HepG2 (cell line): ENCODE data around the gene MCRIP2. TPM values are rescaled to one million over a fixed set of nuclear protein-coding genes. Genes with fewer than 3 reads are reported as not detected.
A peak's percentile ranks its signal among the peaks of the same experiment; 100 is the strongest.

Experiments used
- AHR ChIP-seq: IDR thresholded peaks from 2 replicates; pipeline ENCODE4 v1.6.1; 2018; ENCODE audit warnings: missing genetic modification reagents, missing compliant biosample characterization
- MIXL1 ChIP-seq: IDR thresholded peaks from 2 replicates; pipeline ENCODE4 v1.6.1; 2016
- NFYB ChIP-seq: sonication (generic); formaldehyde crosslinking; IDR thresholded peaks from 2 replicates; pipeline ENCODE4 v1.4.0; 2020; ENCODE audit warnings: missing genetic modification reagents
- NR2F1 ChIP-seq, 2 experiments: fragments of 450-650 bp in 1 of 2; formaldehyde crosslinking in 1 of 2; IDR thresholded peaks; 2 replicates each; pipeline versions ENCODE4 v1.5.0 to v1.6.1; 2016 to 2020; ENCODE audit warnings: mild to moderate bottlenecking in 1 of 2, missing compliant biosample characterization in 1 of 2, missing genetic modification reagents in 1 of 2, moderate library complexity in 1 of 2
- SOX5 ChIP-seq: IDR thresholded peaks from 2 replicates; pipeline ENCODE4 v1.6.1; 2016; ENCODE audit warnings: borderline replicate concordance
- TBX2 ChIP-seq: sonication (generic); formaldehyde crosslinking; IDR thresholded peaks from 2 replicates; pipeline ENCODE4 v1.5.0; 2020; ENCODE audit warnings: missing genetic modification reagents, mild to moderate bottlenecking, borderline replicate concordance
- ZNF235 ChIP-seq: sonication (generic); formaldehyde crosslinking; IDR thresholded peaks from 2 replicates; pipeline ENCODE4 v1.8.1; 2023; ENCODE audit warnings: mild to moderate bottlenecking, missing genetic modification reagents, borderline replicate concordance
- ZNF761 ChIP-seq: sonication (generic); formaldehyde crosslinking; conservative IDR thresholded peaks from 2 replicates; pipeline ENCODE4 v1.4.0; 2020; ENCODE audit warnings: mild to moderate bottlenecking, missing genetic modification reagents
- ZNF775 ChIP-seq: sonication (generic); formaldehyde crosslinking; IDR thresholded peaks from 2 replicates; pipeline ENCODE4 v1.4.0; 2020; ENCODE audit warnings: missing genetic modification reagents, mild to moderate bottlenecking, moderate library complexity, borderline replicate concordance
- polyA plus RNA-seq, 8 experiments: library from polyadenylated mRNA; depleted of rRNA in 3 of 8; stranded (reverse) in 7 of 8; unstranded in 1 of 8; fragments of >200 nt; fragmentation: Illumina TruSeq in 4 of 8; extraction: Trizol in 4 of 8; gene quantifications; 2 replicates each; pipeline versions ENCODE4 v1.2.1 to v1.2.3, GENCODE V29; 2011 to 2016; ENCODE audit warnings: low read depth in 4 of 8, missing spikeins in 1 of 8, mixed read lengths in 1 of 8; ENCODE audit not compliant: insufficient read depth in 1 of 8
- total RNA-seq, 5 experiments: library from RNA; depleted of rRNA; stranded (reverse); fragments of >200 nt; fragmentation: Illumina TruSeq; extraction: Trizol; gene quantifications; 2 replicates each; pipeline ENCODE4 v1.2.3, GENCODE V29; 2016; ENCODE audit warnings: low read depth in 1 of 5
- TF ChIP-seq, protein P1 (sequence below): sonication (generic); formaldehyde crosslinking; IDR thresholded peaks from 2 replicates; pipeline ENCODE4 v1.5.0; 2020; ENCODE audit warnings: missing genetic modification reagents, mild to moderate bottlenecking, borderline replicate concordance
- TF ChIP-seq, protein P2 (sequence below): sonication (generic); formaldehyde crosslinking; IDR thresholded peaks from 2 replicates; pipeline ENCODE4 v1.5.0; 2020; ENCODE audit warnings: mild to moderate bottlenecking, missing genetic modification reagents, borderline replicate concordance
- TF ChIP-seq, protein P3 (sequence below): sonication (generic); formaldehyde crosslinking; IDR thresholded peaks from 2 replicates; pipeline ENCODE4 v1.4.0; 2020; ENCODE audit warnings: missing genetic modification reagents
- TF ChIP-seq, protein P4 (sequence below): sonication (generic); formaldehyde crosslinking; IDR thresholded peaks from 2 replicates; pipeline ENCODE4 v1.9.0; 2021; ENCODE audit warnings: mild to moderate bottlenecking, missing genetic modification reagents
- TF ChIP-seq, protein P5 (sequence below): sonication (generic); formaldehyde crosslinking; IDR thresholded peaks from 2 replicates; pipeline ENCODE4 v1.9.0; 2021; ENCODE audit warnings: missing genetic modification reagents, mild to moderate bottlenecking, borderline replicate concordance

The MCRIP2 gene
- total and polyA plus RNA-seq, 2 of the 13 experiments (the other 11 are each of a cell fraction or from before 2014, with no cell fraction given): 39.6 to 76.7 TPM

DNA sequence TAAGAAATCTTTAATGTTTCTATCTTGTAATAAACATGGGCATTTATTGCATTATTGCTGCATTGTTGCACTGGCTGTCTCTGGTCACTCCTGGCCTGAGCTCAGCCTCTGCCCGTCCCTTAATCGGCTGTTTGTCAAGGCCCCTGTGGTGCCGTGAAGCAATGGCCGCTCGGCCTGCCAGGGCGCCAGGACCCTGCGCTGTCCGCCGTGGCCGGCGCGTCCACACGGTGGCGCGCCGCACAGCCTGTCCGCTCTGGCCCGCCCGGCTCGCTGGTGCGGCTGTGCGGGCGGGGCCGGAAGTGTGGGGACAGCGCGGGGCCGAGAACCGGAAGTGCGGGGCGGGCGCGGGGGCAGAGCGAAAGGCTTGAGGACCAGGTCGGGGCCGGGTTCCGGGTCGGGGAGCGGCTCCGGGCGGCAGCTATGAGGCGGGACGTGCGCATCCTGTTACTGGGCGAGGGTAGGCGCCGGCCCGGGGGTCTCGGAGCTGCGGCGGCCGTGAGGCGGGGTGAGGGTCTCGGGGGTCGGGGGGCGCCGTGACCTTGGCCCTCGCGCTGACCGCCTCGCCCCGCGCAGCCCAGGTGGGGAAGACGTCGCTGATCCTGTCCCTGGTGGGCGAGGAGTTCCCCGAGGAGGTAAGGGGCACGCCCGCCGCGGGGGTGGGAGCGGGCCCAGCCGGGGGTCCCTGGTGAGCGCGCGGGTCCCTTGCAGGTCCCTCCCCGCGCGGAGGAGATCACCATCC, 26.3 kb downstream of the MCRIP2 start, which contains the start of gene RHOT2 (continued):
- TF ChIP-seq TBX2: peak; percentile 21; the same call in 1 of the 2 replicates
- TF ChIP-seq, protein P1, sequence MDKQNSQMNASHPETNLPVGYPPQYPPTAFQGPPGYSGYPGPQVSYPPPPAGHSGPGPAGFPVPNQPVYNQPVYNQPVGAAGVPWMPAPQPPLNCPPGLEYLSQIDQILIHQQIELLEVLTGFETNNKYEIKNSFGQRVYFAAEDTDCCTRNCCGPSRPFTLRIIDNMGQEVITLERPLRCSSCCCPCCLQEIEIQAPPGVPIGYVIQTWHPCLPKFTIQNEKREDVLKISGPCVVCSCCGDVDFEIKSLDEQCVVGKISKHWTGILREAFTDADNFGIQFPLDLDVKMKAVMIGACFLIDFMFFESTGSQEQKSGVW (CRISPR knock-in tag): no peak
- no peak for TF ChIP-seq AHR (CRISPR knock-in tag)
- TF ChIP-seq NFYB: 0 out of 2 replicates have a peak, but pooled peaks have one; percentile 7
- TF ChIP-seq, protein P2, sequence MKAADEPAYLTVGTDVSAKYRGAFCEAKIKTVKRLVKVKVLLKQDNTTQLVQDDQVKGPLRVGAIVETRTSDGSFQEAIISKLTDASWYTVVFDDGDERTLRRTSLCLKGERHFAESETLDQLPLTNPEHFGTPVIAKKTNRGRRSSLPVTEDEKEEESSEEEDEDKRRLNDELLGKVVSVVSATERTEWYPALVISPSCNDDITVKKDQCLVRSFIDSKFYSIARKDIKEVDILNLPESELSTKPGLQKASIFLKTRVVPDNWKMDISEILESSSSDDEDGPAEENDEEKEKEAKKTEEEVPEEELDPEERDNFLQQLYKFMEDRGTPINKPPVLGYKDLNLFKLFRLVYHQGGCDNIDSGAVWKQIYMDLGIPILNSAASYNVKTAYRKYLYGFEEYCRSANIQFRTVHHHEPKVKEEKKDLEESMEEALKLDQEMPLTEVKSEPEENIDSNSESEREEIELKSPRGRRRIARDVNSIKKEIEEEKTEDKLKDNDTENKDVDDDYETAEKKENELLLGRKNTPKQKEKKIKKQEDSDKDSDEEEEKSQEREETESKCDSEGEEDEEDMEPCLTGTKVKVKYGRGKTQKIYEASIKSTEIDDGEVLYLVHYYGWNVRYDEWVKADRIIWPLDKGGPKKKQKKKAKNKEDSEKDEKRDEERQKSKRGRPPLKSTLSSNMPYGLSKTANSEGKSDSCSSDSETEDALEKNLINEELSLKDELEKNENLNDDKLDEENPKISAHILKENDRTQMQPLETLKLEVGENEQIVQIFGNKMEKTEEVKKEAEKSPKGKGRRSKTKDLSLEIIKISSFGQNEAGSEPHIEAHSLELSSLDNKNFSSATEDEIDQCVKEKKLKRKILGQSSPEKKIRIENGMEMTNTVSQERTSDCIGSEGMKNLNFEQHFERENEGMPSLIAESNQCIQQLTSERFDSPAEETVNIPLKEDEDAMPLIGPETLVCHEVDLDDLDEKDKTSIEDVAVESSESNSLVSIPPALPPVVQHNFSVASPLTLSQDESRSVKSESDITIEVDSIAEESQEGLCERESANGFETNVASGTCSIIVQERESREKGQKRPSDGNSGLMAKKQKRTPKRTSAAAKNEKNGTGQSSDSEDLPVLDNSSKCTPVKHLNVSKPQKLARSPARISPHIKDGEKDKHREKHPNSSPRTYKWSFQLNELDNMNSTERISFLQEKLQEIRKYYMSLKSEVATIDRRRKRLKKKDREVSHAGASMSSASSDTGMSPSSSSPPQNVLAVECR (CRISPR knock-in tag): peak; percentile 92; the same call in 1 of the 2 replicates
- TF ChIP-seq MIXL1 (CRISPR knock-in tag): peak; percentile 43
- TF ChIP-seq, protein P3, sequence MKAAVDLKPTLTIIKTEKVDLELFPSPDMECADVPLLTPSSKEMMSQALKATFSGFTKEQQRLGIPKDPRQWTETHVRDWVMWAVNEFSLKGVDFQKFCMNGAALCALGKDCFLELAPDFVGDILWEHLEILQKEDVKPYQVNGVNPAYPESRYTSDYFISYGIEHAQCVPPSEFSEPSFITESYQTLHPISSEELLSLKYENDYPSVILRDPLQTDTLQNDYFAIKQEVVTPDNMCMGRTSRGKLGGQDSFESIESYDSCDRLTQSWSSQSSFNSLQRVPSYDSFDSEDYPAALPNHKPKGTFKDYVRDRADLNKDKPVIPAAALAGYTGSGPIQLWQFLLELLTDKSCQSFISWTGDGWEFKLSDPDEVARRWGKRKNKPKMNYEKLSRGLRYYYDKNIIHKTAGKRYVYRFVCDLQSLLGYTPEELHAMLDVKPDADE (CRISPR knock-in tag): 0 out of 2 replicates have a peak, but pooled peaks have one; percentile 61
- TF ChIP-seq ZNF761 (CRISPR knock-in tag): peak; percentile 93
- TF ChIP-seq NR2F1 (CRISPR knock-in tag; IDR thresholded peaks at IDR 0.05): no peak
- TF ChIP-seq ZNF235: peak; percentile 73; the same call in 1 of the 2 replicates
- peak; percentile 48; the same call in 1 of the 2 replicates for TF ChIP-seq SOX5
- no peak for TF ChIP-seq ZNF775 (CRISPR knock-in tag)
- TF ChIP-seq, protein P4, sequence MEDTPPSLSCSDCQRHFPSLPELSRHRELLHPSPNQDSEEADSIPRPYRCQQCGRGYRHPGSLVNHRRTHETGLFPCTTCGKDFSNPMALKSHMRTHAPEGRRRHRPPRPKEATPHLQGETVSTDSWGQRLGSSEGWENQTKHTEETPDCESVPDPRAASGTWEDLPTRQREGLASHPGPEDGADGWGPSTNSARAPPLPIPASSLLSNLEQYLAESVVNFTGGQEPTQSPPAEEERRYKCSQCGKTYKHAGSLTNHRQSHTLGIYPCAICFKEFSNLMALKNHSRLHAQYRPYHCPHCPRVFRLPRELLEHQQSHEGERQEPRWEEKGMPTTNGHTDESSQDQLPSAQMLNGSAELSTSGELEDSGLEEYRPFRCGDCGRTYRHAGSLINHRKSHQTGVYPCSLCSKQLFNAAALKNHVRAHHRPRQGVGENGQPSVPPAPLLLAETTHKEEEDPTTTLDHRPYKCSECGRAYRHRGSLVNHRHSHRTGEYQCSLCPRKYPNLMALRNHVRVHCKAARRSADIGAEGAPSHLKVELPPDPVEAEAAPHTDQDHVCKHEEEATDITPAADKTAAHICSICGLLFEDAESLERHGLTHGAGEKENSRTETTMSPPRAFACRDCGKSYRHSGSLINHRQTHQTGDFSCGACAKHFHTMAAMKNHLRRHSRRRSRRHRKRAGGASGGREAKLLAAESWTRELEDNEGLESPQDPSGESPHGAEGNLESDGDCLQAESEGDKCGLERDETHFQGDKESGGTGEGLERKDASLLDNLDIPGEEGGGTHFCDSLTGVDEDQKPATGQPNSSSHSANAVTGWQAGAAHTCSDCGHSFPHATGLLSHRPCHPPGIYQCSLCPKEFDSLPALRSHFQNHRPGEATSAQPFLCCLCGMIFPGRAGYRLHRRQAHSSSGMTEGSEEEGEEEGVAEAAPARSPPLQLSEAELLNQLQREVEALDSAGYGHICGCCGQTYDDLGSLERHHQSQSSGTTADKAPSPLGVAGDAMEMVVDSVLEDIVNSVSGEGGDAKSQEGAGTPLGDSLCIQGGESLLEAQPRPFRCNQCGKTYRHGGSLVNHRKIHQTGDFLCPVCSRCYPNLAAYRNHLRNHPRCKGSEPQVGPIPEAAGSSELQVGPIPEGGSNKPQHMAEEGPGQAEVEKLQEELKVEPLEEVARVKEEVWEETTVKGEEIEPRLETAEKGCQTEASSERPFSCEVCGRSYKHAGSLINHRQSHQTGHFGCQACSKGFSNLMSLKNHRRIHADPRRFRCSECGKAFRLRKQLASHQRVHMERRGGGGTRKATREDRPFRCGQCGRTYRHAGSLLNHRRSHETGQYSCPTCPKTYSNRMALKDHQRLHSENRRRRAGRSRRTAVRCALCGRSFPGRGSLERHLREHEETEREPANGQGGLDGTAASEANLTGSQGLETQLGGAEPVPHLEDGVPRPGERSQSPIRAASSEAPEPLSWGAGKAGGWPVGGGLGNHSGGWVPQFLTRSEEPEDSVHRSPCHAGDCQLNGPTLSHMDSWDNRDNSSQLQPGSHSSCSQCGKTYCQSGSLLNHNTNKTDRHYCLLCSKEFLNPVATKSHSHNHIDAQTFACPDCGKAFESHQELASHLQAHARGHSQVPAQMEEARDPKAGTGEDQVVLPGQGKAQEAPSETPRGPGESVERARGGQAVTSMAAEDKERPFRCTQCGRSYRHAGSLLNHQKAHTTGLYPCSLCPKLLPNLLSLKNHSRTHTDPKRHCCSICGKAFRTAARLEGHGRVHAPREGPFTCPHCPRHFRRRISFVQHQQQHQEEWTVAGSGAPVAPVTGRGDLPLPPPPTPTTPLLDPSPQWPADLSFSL: no peak
- TF ChIP-seq, protein P5, sequence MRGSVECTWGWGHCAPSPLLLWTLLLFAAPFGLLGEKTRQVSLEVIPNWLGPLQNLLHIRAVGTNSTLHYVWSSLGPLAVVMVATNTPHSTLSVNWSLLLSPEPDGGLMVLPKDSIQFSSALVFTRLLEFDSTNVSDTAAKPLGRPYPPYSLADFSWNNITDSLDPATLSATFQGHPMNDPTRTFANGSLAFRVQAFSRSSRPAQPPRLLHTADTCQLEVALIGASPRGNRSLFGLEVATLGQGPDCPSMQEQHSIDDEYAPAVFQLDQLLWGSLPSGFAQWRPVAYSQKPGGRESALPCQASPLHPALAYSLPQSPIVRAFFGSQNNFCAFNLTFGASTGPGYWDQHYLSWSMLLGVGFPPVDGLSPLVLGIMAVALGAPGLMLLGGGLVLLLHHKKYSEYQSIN: no peak
